HL-60 (cell line): Measurements from ENCODE around the gene GPR42.

Experiments
- CTCF ChIP-seq: IDR thresholded peaks from one replicate; pipeline ENCODE4 v1.5.1; 2011; ENCODE audit warnings: low read length, control low read depth, inconsistent platforms; ENCODE audit not compliant: insufficient read depth
- GABPA ChIP-seq: IDR thresholded peaks from 2 replicates; pipeline ENCODE4 v1.6.1; 2012; ENCODE audit warnings: low read depth
- POLR2AphosphoS5 ChIP-seq: IDR thresholded peaks from 2 replicates; pipeline ENCODE4 v1.6.1; 2012; ENCODE audit warnings: low read depth
- REST ChIP-seq: IDR thresholded peaks from 2 replicates; pipeline ENCODE4 v1.6.1; 2012; ENCODE audit warnings: low read depth; ENCODE audit not compliant: insufficient replicate concordance

GRCh38 chr19:35351411-35352176 is 19.3 kb upstream of the GPR42 start:
- TF ChIP-seq POLR2AphosphoS5 (no peak), CTCF (no peak), GABPA (no peak), REST (no peak)
